ENCODE results near the gene CORT.

CORT gene

DNA sequence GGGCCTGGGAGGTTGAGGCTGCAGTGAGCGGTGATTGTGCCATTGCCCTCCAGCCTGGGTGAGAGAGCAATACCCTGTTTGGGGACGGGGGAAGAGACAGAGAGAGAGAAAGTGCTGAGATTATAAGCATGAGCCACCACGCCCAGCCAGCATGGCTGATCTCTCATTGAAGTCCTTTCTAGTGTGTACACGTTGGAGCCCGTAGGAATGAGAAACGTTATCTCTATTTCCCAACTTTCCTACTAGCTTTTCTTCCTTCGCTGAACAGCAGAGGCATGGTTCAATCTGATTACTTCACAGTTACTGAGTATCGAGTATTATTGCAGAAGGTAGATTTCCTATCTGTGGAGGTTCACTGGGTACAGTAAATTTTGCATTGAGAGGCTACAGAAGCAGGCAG is 29.5 kb downstream of the CORT start:
- DNase-seq, result no peak

- DNase-seq, result no peak
Measured at GRCh38 chr1:10480614-10481013, 30.8 kb downstream of the CORT start.

GRCh38 chr1:10484521-10484920 is 34.7 kb downstream of the CORT start:
- no peak for DNase-seq

DNA sequence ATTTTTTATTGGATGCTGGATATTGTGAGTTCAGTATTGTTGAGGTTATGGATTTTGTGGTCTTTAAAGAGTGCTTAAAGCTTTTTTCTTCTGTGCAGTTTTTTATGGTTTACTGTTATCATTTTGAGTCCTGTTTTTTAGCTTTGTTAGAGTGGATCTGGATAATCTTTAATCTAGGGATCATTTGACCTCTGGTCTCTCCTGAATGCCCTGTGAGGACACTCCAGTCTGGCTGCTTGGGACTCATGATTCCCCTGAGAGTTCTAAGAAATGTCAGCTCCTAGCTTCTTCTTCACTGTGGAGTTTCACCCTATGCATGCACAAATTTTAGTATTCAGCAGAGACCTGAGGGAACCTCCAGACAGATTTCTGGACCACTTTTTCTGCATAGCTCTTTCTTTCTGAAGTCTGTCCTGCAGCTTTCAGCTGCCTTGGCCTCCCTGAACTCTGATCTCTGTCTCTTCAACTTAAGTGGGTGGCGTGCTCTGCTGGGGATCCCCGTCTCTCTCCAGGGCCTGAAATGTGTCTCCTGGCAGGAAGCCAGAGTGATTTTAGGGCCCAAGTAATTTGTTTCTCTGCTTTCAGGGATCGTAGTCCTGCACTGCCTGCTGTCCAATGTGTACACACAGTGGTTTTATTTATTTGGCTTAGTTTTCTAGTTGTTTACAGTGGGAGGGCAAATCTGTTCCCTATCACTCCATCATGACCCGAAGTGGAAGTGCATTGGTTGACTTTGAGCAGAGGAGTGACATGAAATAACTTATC is 39.6 kb downstream of the CORT start:
- no peak for DNase-seq

- no peak for DNase-seq
Measured at GRCh38 chr1:10490286-10490970, 40.6 kb downstream of the CORT start.

- no peak for DNase-seq
Measured at GRCh38 chr1:10494418-10494753, 44.6 kb downstream of the CORT start.

DNA sequence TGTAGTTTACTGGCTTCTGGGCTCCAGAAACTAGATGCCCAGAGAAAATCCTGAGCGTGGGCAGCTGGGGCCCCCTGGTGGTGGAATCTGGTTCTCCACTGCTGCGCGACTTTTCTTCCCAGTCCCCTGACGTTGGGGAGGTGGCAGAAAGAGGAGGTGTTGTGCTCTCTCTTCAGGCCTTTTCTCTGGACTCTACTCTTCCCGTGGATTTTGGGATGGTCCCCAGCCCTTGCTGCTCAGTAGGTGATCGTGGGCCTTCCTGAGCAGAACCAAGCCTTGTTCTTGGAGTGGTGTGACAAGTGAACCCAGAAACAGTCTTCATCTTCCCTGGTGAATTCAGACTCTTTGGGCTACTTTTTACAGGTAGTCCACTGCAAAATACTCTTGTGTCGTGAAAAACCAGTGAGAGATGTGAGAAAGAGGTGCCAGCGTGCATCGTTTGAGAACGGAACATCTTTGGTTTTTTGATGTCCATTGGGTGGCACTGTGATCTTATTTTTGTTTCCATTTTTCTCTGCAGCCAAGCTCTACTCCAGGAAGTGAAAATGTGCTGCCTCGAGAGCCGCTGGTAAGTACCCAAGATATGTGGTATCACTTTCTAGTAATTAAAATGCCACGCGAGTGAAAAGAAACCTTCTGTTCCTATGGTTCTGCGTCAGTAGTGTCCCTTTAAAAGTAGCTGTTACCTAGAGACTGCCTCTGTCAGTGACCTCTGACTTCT is 45.1 kb downstream of the CORT start:
- DNase-seq, result peak; percentile 86

DNA sequence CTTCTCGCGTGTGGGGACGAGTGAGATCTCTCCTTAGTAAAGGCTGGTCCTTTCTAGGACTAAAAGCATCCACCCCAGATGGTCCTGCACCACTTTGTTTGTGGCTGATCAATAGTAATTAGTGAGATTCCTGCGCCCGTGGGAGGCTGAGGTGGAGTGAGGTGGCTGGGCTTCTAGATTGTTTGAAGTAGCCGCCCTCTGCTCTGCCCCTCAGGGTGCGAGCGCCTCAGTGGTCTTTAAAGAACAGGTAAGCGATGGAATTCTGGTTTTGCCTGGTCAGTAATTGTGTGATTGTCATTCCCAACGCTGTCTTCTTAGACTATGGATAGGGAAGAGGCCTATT is 45.6 kb downstream of the CORT start:
- no peak for DNase-seq

DNA sequence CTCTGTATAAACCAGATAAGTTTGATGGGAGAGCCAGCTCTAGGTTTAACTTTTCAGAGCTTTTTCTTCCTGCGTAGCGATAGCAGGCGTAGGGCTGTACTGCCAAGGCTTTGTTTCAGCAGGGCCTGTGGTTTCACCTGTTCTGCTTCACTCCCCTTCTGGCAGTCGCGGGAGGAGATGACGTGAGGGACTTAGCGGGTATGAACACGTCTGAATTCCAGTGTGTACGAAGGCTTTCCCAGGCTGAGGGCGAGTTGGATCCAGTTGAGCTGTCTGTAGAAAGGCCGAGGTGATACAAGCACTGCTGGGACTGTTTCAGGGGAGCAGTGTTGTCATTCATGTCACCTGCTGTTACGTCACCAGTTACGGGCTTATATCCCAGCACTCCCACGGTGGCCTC is 46.1 kb downstream of the CORT start:
- peak; percentile 52 for DNase-seq

GRCh38 chr1:10497109-10497508 is 47.3 kb downstream of the CORT start:
- no peak for DNase-seq

DNA sequence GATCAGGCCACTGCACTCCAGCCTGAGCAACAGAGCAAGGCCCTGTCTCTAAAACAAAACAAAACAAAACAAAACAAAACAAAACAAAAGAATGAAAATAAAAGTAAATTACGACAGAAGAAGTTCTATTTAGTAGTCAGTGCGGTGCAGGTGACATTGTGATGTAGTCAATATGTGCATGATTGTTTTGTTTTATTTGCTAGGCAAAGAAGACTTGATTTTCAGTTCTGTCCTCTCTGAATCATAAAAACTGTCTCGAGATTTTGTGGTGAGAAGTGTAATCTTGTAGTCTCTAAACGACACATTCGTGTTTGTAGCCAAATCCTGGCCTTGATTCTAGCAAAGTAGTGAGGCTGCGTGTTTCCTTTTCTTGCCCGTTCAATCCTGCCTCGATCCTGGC is 48.4 kb downstream of the CORT start:
- DNase-seq, result no peak

Data from activated T-cell treated with anti-CD3 and anti-CD28 coated beads, Interleukin-2, amount 50 U/mL, for 1 hour (primary cell).